HepG2 (cell line): Measurements from ENCODE around the gene PAPPA2. TPM values are rescaled to one million over a fixed set of nuclear protein-coding genes. Genes with fewer than 3 reads are reported as not detected.

Experiments used
- ATAC-seq: fragments of 200-7000 bp; cut with Tn5 transposase; 3 replicates; pipeline ENCODE4 v1.9.1; 2020; ENCODE audit warnings: mild to moderate bottlenecking, moderate library complexity
- BruUV-seq: library from RNA; stranded (reverse); fragments of 400-500 nt; replicated peaks from 2 replicates; lab custom pipeline; 2021; lab: Mats Ljungman, UMichigan
- CTCF ChIA-PET: fragments of 300-600 bp; formaldehyde crosslinking; extraction: SDS; loops from one replicate; lab custom pipeline; 2021; ENCODE audit warnings: low total read pairs, inconsistent platforms, low intra/inter-chr PET ratio; lab: Yijun Ruan, JAX
- POLR2A ChIA-PET: fragments of 350-600 bp; sonication (Branson Sonifier 250); formaldehyde crosslinking; loops from one replicate; lab custom pipeline; 2020; ENCODE audit warnings: antibody characterized with exemption, inconsistent platforms; lab: Yijun Ruan, JAX
- DNase-seq: peaks from one replicate; pipeline ENCODE4 v3.0.0-alpha.2; 2015; ENCODE audit warnings: low spot score
- FAIRE-seq: peaks from 3 replicates; lab custom pipeline; 2011; peaks lifted over from hg19 to GRCh38; lab: Jason Lieb, UNC
- H2AFZ ChIP-seq: one replicate; pipeline ENCODE4 v1.6.1; 2011; ENCODE audit warnings: low read length, inconsistent platforms
- H3K27ac ChIP-seq: fragments of 300-600 bp; 3 replicates; pipeline ENCODE4 v1.8.0; 2011; ENCODE audit warnings: mixed run types, mild to moderate bottlenecking, mixed read lengths, low read length, inconsistent platforms; ENCODE audit not compliant: insufficient read depth; ENCODE audit errors: extremely low read length
- H3K27me3 ChIP-seq, 2 experiments: fragments of 200-600 bp in 1 of 2; 2 replicates in 1 of 2; 3 replicates in 1 of 2; pipeline versions ENCODE4 v1.6.0 to v1.8.0; 2011; ENCODE audit warnings: low read length in 2 of 2, mild to moderate bottlenecking in 2 of 2, moderate library complexity in 2 of 2, inconsistent platforms in 1 of 2; ENCODE audit not compliant: insufficient read depth in 2 of 2, control insufficient read depth in 1 of 2
- H3K36me3 ChIP-seq, 2 experiments: fragments of 200-600 bp in 1 of 2; replicated peaks in 1 of 2; 2 replicates in 1 of 2; 3 replicates in 1 of 2; pipeline versions ENCODE4 v1.5.1 to v1.8.0; 2011; ENCODE audit warnings: low read length in 2 of 2, inconsistent platforms in 1 of 2; ENCODE audit not compliant: insufficient read depth in 2 of 2, control insufficient read depth in 1 of 2
- H3K4me1 ChIP-seq: 2 replicates; pipeline ENCODE4 v1.5.1; 2012; ENCODE audit warnings: low read length, inconsistent platforms; ENCODE audit not compliant: insufficient read depth
- H3K4me2 ChIP-seq: 2 replicates; pipeline ENCODE4 v1.6.0; 2011; ENCODE audit warnings: low read depth, low read length, inconsistent platforms
- H3K4me3 ChIP-seq, 3 experiments: fragments of 200-600 bp in 1 of 3; sonication (generic), shearing (Covaris generic) in 1 of 3; replicated peaks in 1 of 3; 2 replicates each; pipeline ENCODE4 v1.5.1; 2011 to 2016; ENCODE audit warnings: low read length in 3 of 3, inconsistent platforms in 2 of 3, low read depth in 2 of 3, mild to moderate bottlenecking in 2 of 3, control low read depth in 1 of 3, mixed read lengths in 1 of 3; ENCODE audit not compliant: insufficient read depth in 1 of 3
- H3K79me2 ChIP-seq: one replicate; pipeline ENCODE4 v1.6.1; 2011; ENCODE audit warnings: low read length, inconsistent platforms; ENCODE audit not compliant: insufficient read depth
- H3K9ac ChIP-seq: 2 replicates; pipeline ENCODE4 v1.6.0; 2011; ENCODE audit warnings: mild to moderate bottlenecking, low read depth, low read length, inconsistent platforms; ENCODE audit not compliant: insufficient read depth
- H3K9me3 ChIP-seq: 2 replicates; pipeline ENCODE4 v1.5.1; 2012; ENCODE audit warnings: mild to moderate bottlenecking, low read length
- H4K20me1 ChIP-seq: 2 replicates; pipeline ENCODE4 v1.6.0; 2011; ENCODE audit warnings: inconsistent platforms, mild to moderate bottlenecking, low read length, moderate library complexity; ENCODE audit not compliant: insufficient read depth
- MBD4 ChIP-seq: IDR thresholded peaks from 2 replicates; pipeline ENCODE4 v1.6.1; 2012; ENCODE audit warnings: low read length, inconsistent platforms, borderline replicate concordance
- MYPOP ChIP-seq: sonication (generic); formaldehyde crosslinking; IDR thresholded peaks from 2 replicates; pipeline ENCODE4 v1.8.1; 2023; ENCODE audit warnings: mild to moderate bottlenecking, moderate library complexity, missing genetic modification reagents
- PHF5A ChIP-seq: IDR thresholded peaks from one replicate; pipeline ENCODE4 v1.6.1; 2018; ENCODE audit warnings: low read depth, missing genetic modification reagents; ENCODE audit not compliant: unreplicated experiment
- SNAI1 ChIP-seq: sonication (generic); formaldehyde crosslinking; IDR thresholded peaks from 2 replicates; pipeline ENCODE4 v1.5.0; 2020; ENCODE audit warnings: mild to moderate bottlenecking, missing genetic modification reagents, borderline replicate concordance
- whole genome bisulfite sequencing: methylation state at CpG from one replicate; pipeline ENCODE4 v1.1.6; 2017; ENCODE audit warnings: low lambda C conversion rate; 5-methylcytosine and 5-hydroxymethylcytosine counted together
- in situ Hi-C: cut with HindIII; loops from 2 replicates; pipeline ENCODE4 v1.10.0; 2017; ENCODE audit warnings: low pct_unique_long_range_greater_than_20kb; ENCODE audit not compliant: extremely low pct_ligation_motif_present
- intact Hi-C: fragments of 100-400 bp; cut with micrococcal nuclease; formaldehyde crosslinking; loops from one replicate; pipeline ENCODE4 v1.10.0; 2022; ENCODE audit not compliant: unreplicated experiment
- polyA plus RNA-seq, 8 experiments: library from polyadenylated mRNA; depleted of rRNA in 3 of 8; stranded (reverse) in 7 of 8; unstranded in 1 of 8; fragments of >200 nt; fragmentation: Illumina TruSeq in 4 of 8; extraction: Trizol in 4 of 8; gene quantifications; 2 replicates each; pipeline versions ENCODE4 v1.2.1 to v1.2.3, GENCODE V29; 2011 to 2016; ENCODE audit warnings: low read depth in 4 of 8, missing spikeins in 1 of 8, mixed read lengths in 1 of 8; ENCODE audit not compliant: insufficient read depth in 1 of 8
- total RNA-seq, 5 experiments: library from RNA; depleted of rRNA; stranded (reverse); fragments of >200 nt; fragmentation: Illumina TruSeq; extraction: Trizol; gene quantifications; 2 replicates each; pipeline ENCODE4 v1.2.3, GENCODE V29; 2016; ENCODE audit warnings: low read depth in 1 of 5

PAPPA2 gene
- total and polyA plus RNA-seq, 2 of the 13 experiments (the other 11 are each of a cell fraction or from before 2014, with no cell fraction given) = 0.01 TPM; not detected in 1

- no peak for FAIRE-seq
- no peaks in the 10 kb centered on the region for H3K79me2 ChIP-seq
- no peak overlapping the region for H2AFZ ChIP-seq
- 3% methylated on average over 4 of the region's 4 CpGs for WGBS
- no peak overlapping the region for H3K4me3 ChIP-seq
- H3K9ac ChIP-seq = no peak overlapping the region
- H3K27me3 ChIP-seq = no peaks in the 10 kb centered on the region
- no peak for ATAC-seq
- TF ChIP-seq MBD4 = no peak
- TF ChIP-seq SNAI1 (CRISPR knock-in tag) = no peak
- intact Hi-C loops = no loop called here
- no peaks in the 10 kb centered on the region for H3K4me1 ChIP-seq
- no peaks in the 10 kb centered on the region for H4K20me1 ChIP-seq
- DNase-seq = no peak
- H3K36me3 ChIP-seq = no peaks in the 10 kb centered on the region
- H3K9me3 ChIP-seq = no peaks in the 10 kb centered on the region
- in situ Hi-C loops = no loop called here
- ChIA-PET CTCF (no interaction called here), POLR2A (no interaction called here)
- BruUV-seq = no TSS peak
- no peak overlapping the region for H3K27ac ChIP-seq
- no peak overlapping the region for H3K4me2 ChIP-seq
Measured at GRCh38 chr1:176741181-176741580, 278.2 kb downstream of the PAPPA2 start.

GRCh38 chr1:176742322-176742721 is 279.3 kb downstream of the PAPPA2 start:
- no peaks in the 10 kb centered on the region for H3K36me3 ChIP-seq
- no peak for DNase-seq
- TF ChIP-seq MYPOP (no peak), PHF5A (CRISPR knock-in tag) (no peak)
- TF ChIP-seq, all 625 proteins: peak for 0
- Histone ChIP-seq H2AFZ (no peak overlapping the region), H3K27ac (no peak overlapping the region), H3K9me3 (no peaks in the 10 kb centered on the region), H3K4me3 (no peak overlapping the region), H3K4me1 (no peaks in the 10 kb centered on the region), H4K20me1 (no peaks in the 10 kb centered on the region), H3K79me2 (no peaks in the 10 kb centered on the region), H3K4me2 (no peak overlapping the region), H3K9ac (no peak overlapping the region), H3K27me3 (no peaks in the 10 kb centered on the region)
- CTCF ChIA-PET = no interaction called here
- no peak for FAIRE-seq
- ATAC-seq = no peak
- in situ Hi-C loops = no loop called here
- intact Hi-C loops = no loop called here
- WGBS = 29% methylated on average over 2 of the region's 2 CpGs
- POLR2A ChIA-PET = no interaction called here
- no TSS peak for BruUV-seq
